CD4-positive, alpha-beta T cell treated with Interleukin-15 for 1 hour (primary cell): ENCODE measurements around the gene GOLGA8S.
"Not testable (repeated sequence)": the region's sequence is repeated elsewhere in the genome, so short reads cannot be mapped to it uniquely, and the experiment has no call there.

Experiments
- DNase-seq: peaks from one replicate; pipeline ENCODE4 v3.0.0-alpha.2; 2020

The GOLGA8S gene

GRCh38 chr15:23398357-23398756 lies 43.8 kb downstream of the GOLGA8S start:
- DNase-seq, result not testable (repeated sequence)

- DNase-seq, result not testable (repeated sequence)
These were observed 44.7 kb downstream of the GOLGA8S start for GRCh38 chr15:23399207-23399606.

GRCh38 chr15:23401627-23402026 lies 47.1 kb downstream of the GOLGA8S start:
- DNase-seq, result no peak

GRCh38 chr15:23402140-23402539 lies 47.6 kb downstream of the GOLGA8S start:
- DNase-seq, result no peak

GRCh38 chr15:23402544-23402943 lies 48.0 kb downstream of the GOLGA8S start:
- no peak for DNase-seq

- no peak for DNase-seq
These were observed 49.0 kb downstream of the GOLGA8S start for GRCh38 chr15:23403550-23403949.

- no peak for DNase-seq
These were observed 57.3 kb downstream of the GOLGA8S start for GRCh38 chr15:23411841-23412240.

- DNase-seq, result not testable (repeated sequence)
These were observed 58.5 kb downstream of the GOLGA8S start for GRCh38 chr15:23412881-23413600.
